Fibroblast of lung (primary cell): ENCODE measurements around the gene HSD3B7. TPM values are rescaled to one million over a fixed set of nuclear protein-coding genes. Genes with fewer than 3 reads are reported as not detected.

Source experiments
- DNase-seq, 2 donors: peaks; one replicate each; pipeline versions ENCODE4 v3.0.0 to v3.0.0-alpha.2; 2010; ENCODE audit warnings: low read depth in 2 of 2
- H2AFZ ChIP-seq: 2 replicates; pipeline ENCODE4 v1.5.1; 2012; ENCODE audit warnings: low read length, control low read depth, inconsistent platforms
- H3K27ac ChIP-seq: 2 replicates; pipeline ENCODE4 v1.5.1; 2011; ENCODE audit warnings: low read length, control low read depth; ENCODE audit not compliant: insufficient read depth
- H3K27me3 ChIP-seq: 2 replicates; pipeline ENCODE4 v1.5.1; 2011; ENCODE audit warnings: mild to moderate bottlenecking, low read length; ENCODE audit not compliant: control insufficient read depth, insufficient read depth
- H3K36me3 ChIP-seq: 2 replicates; pipeline ENCODE4 v1.5.1; 2011; ENCODE audit warnings: low read length; ENCODE audit not compliant: control insufficient read depth, insufficient read depth
- H3K4me1 ChIP-seq: 2 replicates; pipeline ENCODE4 v1.5.1; 2011; ENCODE audit warnings: low read length; ENCODE audit not compliant: control insufficient read depth, insufficient read depth; ENCODE audit errors: extremely low read depth
- H3K4me2 ChIP-seq: 2 replicates; pipeline ENCODE4 v1.5.1; 2011; ENCODE audit warnings: low read length, control low read depth; ENCODE audit not compliant: insufficient read depth; ENCODE audit errors: extremely low read depth
- H3K4me3 ChIP-seq, 4 experiments: fragments of 200-600 bp in 1 of 4; sonication (generic) in 1 of 4; replicated peaks in 1 of 4; 2 replicates each; pipeline ENCODE4 v1.5.1; 2011 to 2016; ENCODE audit warnings: low read length in 4 of 4, low read depth in 3 of 4, mild to moderate bottlenecking in 3 of 4, control low read depth in 2 of 4, inconsistent platforms in 1 of 4, mixed read lengths in 1 of 4; ENCODE audit not compliant: insufficient read depth in 1 of 4; ENCODE audit errors: control extremely low read depth in 1 of 4
- H3K79me2 ChIP-seq: 2 replicates; pipeline ENCODE4 v1.5.1; 2012; ENCODE audit warnings: mild to moderate bottlenecking, low read length, inconsistent platforms; ENCODE audit not compliant: control insufficient read depth, insufficient read depth
- H3K9ac ChIP-seq: 2 replicates; pipeline ENCODE4 v1.5.1; 2011; ENCODE audit warnings: mild to moderate bottlenecking, low read length, control low read depth; ENCODE audit not compliant: insufficient read depth
- H3K9me3 ChIP-seq: 2 replicates; pipeline ENCODE4 v1.5.1; 2012; ENCODE audit warnings: low read depth, low read length; ENCODE audit not compliant: control insufficient read depth, insufficient read depth
- H4K20me1 ChIP-seq: 2 replicates; pipeline ENCODE4 v1.5.1; 2011; ENCODE audit warnings: low read length; ENCODE audit not compliant: control insufficient read depth, insufficient read depth; ENCODE audit errors: extremely low read depth
- CTCF ChIP-seq, 2 donors: IDR thresholded peaks in 1 of 2; conservative IDR thresholded peaks in 1 of 2; 1 replicate in 1 of 2; 2 replicates in 1 of 2; pipeline ENCODE4 v1.5.1; 2011 to 2012; ENCODE audit warnings: low read length in 2 of 2, control low read depth in 1 of 2, inconsistent platforms in 1 of 2, low read depth in 1 of 2, mild to moderate bottlenecking in 1 of 2
- EZH2 ChIP-seq: IDR thresholded peaks from 2 replicates; pipeline ENCODE4 v1.5.1; 2012; ENCODE audit warnings: low read length, control low read depth, mild to moderate bottlenecking; ENCODE audit errors: missing control alignments
- polyA plus RNA-seq, 2 donors: library from polyadenylated mRNA; depleted of rRNA in 1 of 2; stranded (reverse) in 1 of 2; unstranded in 1 of 2; fragments of >200 nt; gene quantifications; 2 replicates each; pipeline ENCODE4 v1.2.1, GENCODE V29; 2011 to 2012; ENCODE audit warnings: missing spikeins in 1 of 2
- total RNA-seq: library from RNA; depleted of rRNA; stranded (reverse); fragments of >200 nt; gene quantifications from 2 replicates; pipeline ENCODE4 v1.2.1, GENCODE V29; 2014

HSD3B7 gene
- total and polyA plus RNA-seq, 2 donors (not counting 1 experiment from before 2014, with no cell fraction given) = 13.2 to 47.9 TPM

GRCh38 chr16:30948667-30949649, 36.0 kb upstream of the HSD3B7 start, which contains the start of gene ORAI3:
Gene ORAI3, plus strand, starts transcription at chr16:30949068. Its CDS starts 222 bp downstream, at chr16:30949290.
- no peaks in the 10 kb centered on the region for H3K9me3 ChIP-seq
- H3K9ac ChIP-seq = peak within 1 kb of the TSS; percentile 76
- DNase-seq = peak; percentile 53 to 63
- H3K4me2 ChIP-seq = peak within 1 kb of the TSS; percentile 97
- H3K4me3 ChIP-seq = peak within 1 kb of the TSS; percentile 43 to 89 (median 82)
- H3K4me1 ChIP-seq = peaks cover 24% of the 10 kb centered on the region
- no peak within 1 kb of the TSS for H2AFZ ChIP-seq
- peaks cover 8% of the 10 kb centered on the region for H3K79me2 ChIP-seq
- TF ChIP-seq CTCF (conservative IDR thresholded peaks at IDR 0.05 in 1 of 2, IDR thresholded peaks at IDR 0.05 in 1 of 2; ENCODE audit: low read depth in 1 of 2, low read length in 2 of 2) (no peak), EZH2 (no peak)
- H4K20me1 ChIP-seq = no peaks in the 10 kb centered on the region
- H3K27ac ChIP-seq = peak within 1 kb of the TSS; percentile 85
- H3K27me3 ChIP-seq = no peaks in the 10 kb centered on the region
- peaks cover 15% of the 10 kb centered on the region for H3K36me3 ChIP-seq

GRCh38 chr16:30949650-30950515, 35.1 kb upstream of the HSD3B7 start:
- Histone ChIP-seq H3K9ac (peak overlapping the region; percentile 76), H3K4me1 (peaks cover 24% of the 10 kb centered on the region), H3K27me3 (no peaks in the 10 kb centered on the region), H3K79me2 (peaks cover 8% of the 10 kb centered on the region), H2AFZ (no peak overlapping the region), H3K4me3 (peak overlapping the region; percentile 43 to 89 (median 82)), H4K20me1 (no peaks in the 10 kb centered on the region), H3K27ac (peak overlapping the region; percentile 85), H3K9me3 (no peaks in the 10 kb centered on the region), H3K4me2 (peak overlapping the region; percentile 97), H3K36me3 (peaks cover 12% of the 10 kb centered on the region)
- peak; percentile 75 to 94 for DNase-seq
- TF ChIP-seq EZH2 (no peak), CTCF (conservative IDR thresholded peaks at IDR 0.05 in 1 of 2, IDR thresholded peaks at IDR 0.05 in 1 of 2; ENCODE audit: low read depth in 1 of 2, low read length in 2 of 2) (peak in 1 of 2 donors; percentile 8)
